ENCODE results near the gene CIAO2B.

- no peak for TF ChIP-seq CTCF (IDR thresholded peaks at IDR 0.05)
- no peak for TF ChIP-seq EZH2 (IDR thresholded peaks at IDR 0.05)
These were observed 30.4 kb downstream of the CIAO2B start for GRCh38 chr16:66903544-66904427.
